ENCODE measurements around the gene DMRT1.

The DMRT1 gene

GRCh38 chr9:841371-842209 lies at the start of gene DMRT1:
Gene DMRT1 (plus strand): TSS chr9:841697. CDS start chr9:841839, 142 bp downstream.
- DNase-seq, result no peak

- no peak for DNase-seq
Observed at GRCh38 chr9:792331-793260, 48.9 kb upstream of the DMRT1 start.

- no peak for DNase-seq
Observed at GRCh38 chr9:794386-794785, 47.1 kb upstream of the DMRT1 start.

- no peak for DNase-seq
Observed at GRCh38 chr9:795869-796268, 45.6 kb upstream of the DMRT1 start.

GRCh38 chr9:800591-801150 lies 40.8 kb upstream of the DMRT1 start:
- no peak for DNase-seq

- no peak for DNase-seq
Observed at GRCh38 chr9:801399-802071, 40.0 kb upstream of the DMRT1 start.

GRCh38 chr9:804026-804425 lies 37.5 kb upstream of the DMRT1 start:
- DNase-seq, result no peak

GRCh38 chr9:805151-805550 lies 36.3 kb upstream of the DMRT1 start:
- DNase-seq, result no peak

GRCh38 chr9:806285-807156 lies 35.0 kb upstream of the DMRT1 start:
- peak; percentile 48 to 59 for DNase-seq

GRCh38 chr9:811106-811531 lies 30.4 kb upstream of the DMRT1 start:
- no peak for DNase-seq

- no peak for DNase-seq
Observed at GRCh38 chr9:818958-819357, 22.5 kb upstream of the DMRT1 start.

- DNase-seq, result no peak
Observed at GRCh38 chr9:826500-827280, 14.8 kb upstream of the DMRT1 start.

GRCh38 chr9:840343-840742 lies 1.2 kb upstream of the DMRT1 start:
- no peak for DNase-seq

GRCh38 chr9:842635-843426 lies 1.3 kb downstream of the DMRT1 start:
- no peak for DNase-seq

- DNase-seq, result no peak
Observed at GRCh38 chr9:843427-843785, 1.9 kb downstream of the DMRT1 start.

GRCh38 chr9:846852-847251 lies 5.4 kb downstream of the DMRT1 start:
- no peak for DNase-seq

GRCh38 chr9:847505-847904 lies 6.0 kb downstream of the DMRT1 start:
- DNase-seq, result no peak

- no peak for DNase-seq
Observed at GRCh38 chr9:849431-849830, 7.9 kb downstream of the DMRT1 start.

- DNase-seq, result no peak
Observed at GRCh38 chr9:852539-852938, 11.0 kb downstream of the DMRT1 start.

GRCh38 chr9:859251-859650 lies 17.8 kb downstream of the DMRT1 start:
- DNase-seq, result no peak
